B cell (primary cell): ENCODE measurements around the gene ADCY2. TPM values are rescaled to one million over a fixed set of nuclear protein-coding genes. Genes with fewer than 3 reads are reported as not detected.

Experiments
- ATAC-seq: fragments of 200-7000 bp; cut with Tn5 transposase; one replicate; pipeline ENCODE4 v1.10.0; 2021; ENCODE audit warnings: low read depth, mild to moderate bottlenecking, moderate number of reproducible peaks, moderate library complexity
- CTCF ChIA-PET: fragments of 350-600 bp; sonication (Branson Sonifier 250); formaldehyde crosslinking; loops from one replicate; lab custom pipeline; 2021; ENCODE audit warnings: antibody characterized with exemption, inconsistent platforms; lab: Charles Lee
- POLR2A ChIA-PET: fragments of 350-600 bp; sonication (Branson Sonifier 250); formaldehyde crosslinking; loops from one replicate; lab custom pipeline; 2021; ENCODE audit warnings: antibody characterized with exemption; lab: Charles Lee
- DNase-seq: peaks from one replicate; pipeline ENCODE4 v3.0.0; 2013
- H2AFZ ChIP-seq: 2 replicates; pipeline ENCODE4 v1.6.1; 2012; ENCODE audit warnings: mild to moderate bottlenecking, low read depth, low read length; ENCODE audit not compliant: insufficient read depth, poor library complexity, severe bottlenecking
- H3K27ac ChIP-seq, 2 donors: 1 replicate in 1 of 2; 2 replicates in 1 of 2; pipeline ENCODE4 v1.5.1; 2012 to 2013; ENCODE audit warnings: low read length in 2 of 2, mild to moderate bottlenecking in 2 of 2, moderate library complexity in 1 of 2
- H3K27me3 ChIP-seq, 4 experiments: fragments of 200-600 bp in 1 of 4; sonication (generic) in 1 of 4; replicated peaks in 1 of 4; 1 replicate in 2 of 4; 2 replicates in 2 of 4; pipeline versions ENCODE4 v1.6.1 to v1.7.0; 2013 to 2016; ENCODE audit warnings: low read length in 3 of 4, mild to moderate bottlenecking in 2 of 4, mixed read lengths in 1 of 4, moderate library complexity in 1 of 4; ENCODE audit not compliant: insufficient read depth in 4 of 4, control insufficient read depth in 3 of 4; ENCODE audit errors: control extremely low read depth in 1 of 4
- H3K36me3 ChIP-seq, 2 experiments: replicated peaks in 1 of 2; 1 replicate in 1 of 2; 2 replicates in 1 of 2; pipeline versions ENCODE4 v1.6.1 to v1.7.1; 2013; ENCODE audit warnings: low read length in 1 of 2; ENCODE audit not compliant: insufficient read depth in 2 of 2, control insufficient read depth in 1 of 2; ENCODE audit errors: control extremely low read depth in 1 of 2, extremely low read depth in 1 of 2
- H3K4me1 ChIP-seq, 2 donors: fragments of 200-600 bp in 1 of 2; sonication (generic) in 1 of 2; 1 replicate in 1 of 2; 2 replicates in 1 of 2; pipeline versions ENCODE4 v1.5.1 to v1.6.1; 2013 to 2017; ENCODE audit warnings: low read length in 2 of 2; ENCODE audit not compliant: control insufficient read depth in 2 of 2, insufficient read depth in 2 of 2
- H3K4me2 ChIP-seq: replicated peaks from 2 replicates; pipeline ENCODE3; 2012; ENCODE audit warnings: mild to moderate bottlenecking, low read depth, low read length; ENCODE audit not compliant: poor library complexity, severe bottlenecking
- H3K4me3 ChIP-seq, 5 experiments: fragments of 200-600 bp in 1 of 5; sonication (generic) in 1 of 5; 1 replicate in 3 of 5; 2 replicates in 2 of 5; pipeline versions ENCODE4 v1.5.1 to v1.7.0; 2011 to 2016; ENCODE audit warnings: low read length in 4 of 5, mild to moderate bottlenecking in 4 of 5, low read depth in 2 of 5, control low read depth in 1 of 5, moderate library complexity in 1 of 5; ENCODE audit not compliant: insufficient read depth in 1 of 5; ENCODE audit errors: control extremely low read depth in 1 of 5, extremely low read depth in 1 of 5
- H3K79me2 ChIP-seq: fragments of 200-600 bp; sonication (generic); one replicate; pipeline ENCODE4 v1.6.0; 2016; ENCODE audit warnings: low read length; ENCODE audit not compliant: control insufficient read depth, insufficient read depth
- H3K9ac ChIP-seq: fragments of 200-600 bp; sonication (generic); 2 replicates; pipeline ENCODE4 v1.6.1; 2017; ENCODE audit warnings: mild to moderate bottlenecking, low read length, moderate library complexity
- H3K9me3 ChIP-seq, 3 donors: one replicate each; pipeline versions ENCODE4 v1.6.1 to v1.7.1; 2013; ENCODE audit warnings: low read length in 2 of 3; ENCODE audit not compliant: control insufficient read depth in 2 of 3, insufficient read depth in 1 of 3; ENCODE audit errors: control extremely low read depth in 1 of 3
- H4K20me1 ChIP-seq: 2 replicates; pipeline ENCODE4 v1.6.0; 2012; ENCODE audit warnings: mild to moderate bottlenecking, low read length; ENCODE audit not compliant: insufficient read depth, control insufficient read depth, poor library complexity, severe bottlenecking
- H3K27ac Mint-ChIP-seq: one replicate; pipeline ENCODE4 v1.8.0; 2021; ENCODE audit warnings: mixed read lengths
- H3K27me3 Mint-ChIP-seq: one replicate; pipeline ENCODE4 v1.8.0; 2021; ENCODE audit warnings: mixed read lengths
- H3K4me1 Mint-ChIP-seq: one replicate; pipeline ENCODE4 v1.8.0; 2021; ENCODE audit warnings: mixed read lengths
- H3K4me3 Mint-ChIP-seq: one replicate; pipeline ENCODE4 v1.8.0; 2021; ENCODE audit warnings: mixed read lengths
- H3K9me3 Mint-ChIP-seq: one replicate; pipeline ENCODE4 v1.8.0; 2022; ENCODE audit warnings: mixed read lengths; ENCODE audit not compliant: insufficient read depth
- CTCF ChIP-seq: fragments of 200-600 bp; IDR thresholded peaks from one replicate; pipeline ENCODE4 v1.8.0; 2022; ENCODE audit warnings: antibody characterized with exemption, mild to moderate bottlenecking
- EZH2 ChIP-seq: IDR thresholded peaks from 2 replicates; pipeline ENCODE4 v1.6.1; 2012; ENCODE audit warnings: borderline replicate concordance, low read depth, mild to moderate bottlenecking, moderate library complexity, low read length; ENCODE audit not compliant: insufficient read depth, poor library complexity, severe bottlenecking
- WGBS: methylation state at CpG from one replicate; pipeline ENCODE4 v1.1.5; 2013; ENCODE audit warnings: missing lambda C conversion rate; ENCODE audit not compliant: insufficient coverage; 5-methylcytosine and 5-hydroxymethylcytosine counted together
- intact Hi-C: fragments of 100-400 bp; cut with micrococcal nuclease; formaldehyde crosslinking; loops from one replicate; pipeline ENCODE4 v1.10.0; 2022
- polyA plus RNA-seq: library from polyadenylated mRNA; depleted of rRNA; stranded (reverse); fragments of >200 nt; gene quantifications from 2 replicates; pipeline ENCODE4 v1.2.3, GENCODE V29; 2012
- total RNA-seq, 2 donors: library from RNA; stranded (reverse); fragments of 120-200 nt in 1 of 2; gene quantifications; 1 replicate in 1 of 2; 2 replicates in 1 of 2; pipeline versions ENCODE4 v1.2.3 to v1.2.4, GENCODE V29; 2013 to 2022

ADCY2 gene
- total and polyA plus RNA-seq, 2 donors (not counting 1 experiment from before 2014, with no cell fraction given) = not detected

GRCh38 chr5:7541898-7542297, 146.0 kb downstream of the ADCY2 start:
- no peak overlapping the region for H3K27ac ChIP-seq
- H3K36me3 ChIP-seq = no peaks in the 10 kb centered on the region
- no CpG with 5 or more reads among the region's 2 CpGs for WGBS
- intact Hi-C loops = no loop called here
- H2AFZ ChIP-seq = no peak overlapping the region
- no peaks in the 10 kb centered on the region for H3K27me3 Mint-ChIP-seq
- DNase-seq (no peak), ATAC-seq (no peak)
- CTCF ChIA-PET = no interaction called here
- no peaks in the 10 kb centered on the region for H3K4me1 Mint-ChIP-seq
- POLR2A ChIA-PET = no interaction called here
- H4K20me1 ChIP-seq = no peaks in the 10 kb centered on the region
- no peak for TF ChIP-seq CTCF
- no peak overlapping the region for H3K27ac Mint-ChIP-seq
- no peak overlapping the region for H3K9ac ChIP-seq
- no peaks in the 10 kb centered on the region for H3K9me3 Mint-ChIP-seq
- H3K79me2 ChIP-seq = no peaks in the 10 kb centered on the region
- H3K4me3 ChIP-seq = no peak overlapping the region
- no peak overlapping the region for H3K4me3 Mint-ChIP-seq
- no peaks in the 10 kb centered on the region for H3K27me3 ChIP-seq
- H3K9me3 ChIP-seq = peaks cover 0 to 6% (median 0%) of the 10 kb centered on the region in 3 donors
- no peak overlapping the region for H3K4me2 ChIP-seq
- no peaks in the 10 kb centered on the region for H3K4me1 ChIP-seq

DNA sequence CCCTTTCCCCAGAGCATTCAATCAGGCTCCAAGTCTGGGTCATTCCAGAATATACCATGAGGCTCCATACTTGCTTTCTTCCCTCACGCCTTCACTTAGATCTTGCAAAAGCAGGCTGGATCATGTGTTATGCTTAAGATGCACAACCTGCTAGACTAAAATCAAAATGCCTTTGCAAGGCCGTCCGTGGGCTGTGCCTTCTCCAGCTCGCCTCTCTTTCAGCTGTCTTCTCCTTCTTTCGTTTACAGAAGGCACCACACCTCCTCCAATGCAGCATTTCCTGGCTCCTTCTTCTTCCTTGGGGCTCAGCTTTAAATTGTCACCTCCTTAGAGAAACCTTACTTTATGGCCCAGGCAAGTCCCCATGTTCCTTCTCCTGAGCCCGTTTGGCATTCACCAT, 150.6 kb downstream of the ADCY2 start:
- DNase-seq = no peak
- Histone ChIP-seq H3K4me2 (no peak overlapping the region), H3K79me2 (no peaks in the 10 kb centered on the region), H2AFZ (no peak overlapping the region), H3K9me3 (peaks cover 0 to 9% (median 0%) of the 10 kb centered on the region in 3 donors), H3K9ac (no peak overlapping the region), H3K4me1 (no peaks in the 10 kb centered on the region), H3K4me3 (no peak overlapping the region), H3K36me3 (no peaks in the 10 kb centered on the region), H4K20me1 (no peaks in the 10 kb centered on the region), H3K27ac (no peak overlapping the region), H3K27me3 (no peaks in the 10 kb centered on the region)
- intact Hi-C loops = no loop called here
- Mint-ChIP-seq H3K27me3 (no peaks in the 10 kb centered on the region), H3K27ac (no peak overlapping the region), H3K9me3 (no peaks in the 10 kb centered on the region), H3K4me3 (no peak overlapping the region), H3K4me1 (no peaks in the 10 kb centered on the region)
- ATAC-seq = no peak
- 82% methylated on average over 5 of the region's 6 CpGs for WGBS
- CTCF ChIA-PET = no interaction called here
- POLR2A ChIA-PET = no interaction called here
- TF ChIP-seq EZH2 (no peak), CTCF (no peak)
